IMR-90 (cell line): ENCODE measurements around the gene PKP3. TPM values are rescaled to one million over a fixed set of nuclear protein-coding genes. Genes with fewer than 3 reads are reported as not detected.

Experiments used
- ATAC-seq: fragments of 200-7000 bp; cut with Tn5 transposase; 2 replicates; pipeline ENCODE4 v1.9.1; 2020; ENCODE audit warnings: low read depth, mild to moderate bottlenecking, moderate library complexity
- BruUV-seq: library from RNA; stranded (reverse); fragments of 400-500 nt; replicated peaks from 2 replicates; lab custom pipeline; 2021; lab: Mats Ljungman, UMichigan
- CTCF ChIA-PET: fragments of 300-600 bp; formaldehyde crosslinking; extraction: SDS; loops from one replicate; lab custom pipeline; 2021; ENCODE audit warnings: antibody characterized with exemption; lab: Yijun Ruan, JAX
- POLR2A ChIA-PET: fragments of 300-600 bp; sonication (Branson Sonifier 250); formaldehyde crosslinking; loops from one replicate; lab custom pipeline; 2022; ENCODE audit warnings: antibody characterized with exemption; ENCODE audit not compliant: unreplicated experiment; lab: Charles Lee
- DNase-seq: peaks from one replicate; pipeline ENCODE4 v3.0.0; 2013
- H2AFZ ChIP-seq: replicated peaks from 2 replicates; pipeline ENCODE3; 2013; ENCODE audit warnings: low read length, mild to moderate bottlenecking; ENCODE audit not compliant: poor library complexity
- H2AK5ac ChIP-seq: 2 replicates; pipeline ENCODE4 v1.6.1; 2013; ENCODE audit warnings: low read depth, low read length, inconsistent platforms
- H2AK9ac ChIP-seq: replicated peaks from 2 replicates; pipeline ENCODE3; 2013; ENCODE audit warnings: mild to moderate bottlenecking, low read depth, low read length, moderate library complexity; ENCODE audit not compliant: poor library complexity
- H2BK120ac ChIP-seq: 2 replicates; pipeline ENCODE4 v1.6.1; 2013; ENCODE audit warnings: low read depth, low read length, inconsistent platforms
- H2BK15ac ChIP-seq: 3 replicates; pipeline ENCODE4 v1.6.1; 2013; ENCODE audit warnings: low read depth, low read length, inconsistent platforms
- H2BK20ac ChIP-seq: 2 replicates; pipeline ENCODE4 v1.6.1; 2013; ENCODE audit warnings: low read depth, mild to moderate bottlenecking, inconsistent platforms, low read length, moderate library complexity
- H2BK5ac ChIP-seq: 2 replicates; pipeline ENCODE4 v1.6.1; 2013; ENCODE audit warnings: mild to moderate bottlenecking, low read depth, low read length, inconsistent platforms; ENCODE audit not compliant: poor library complexity, severe bottlenecking
- H3K14ac ChIP-seq: replicated peaks from 2 replicates; pipeline ENCODE4 v1.6.1; 2013; ENCODE audit warnings: low read depth, low read length, inconsistent platforms
- H3K18ac ChIP-seq: 2 replicates; pipeline ENCODE4 v1.6.1; 2013; ENCODE audit warnings: low read depth, low read length, control low read depth
- H3K23ac ChIP-seq: 2 replicates; pipeline ENCODE4 v1.6.1; 2013; ENCODE audit warnings: low read depth, low read length, inconsistent platforms
- H3K27ac ChIP-seq: 2 replicates; pipeline ENCODE4 v1.5.1; 2013; ENCODE audit warnings: mild to moderate bottlenecking, control low read depth, low read length; ENCODE audit not compliant: insufficient read depth
- H3K27me3 ChIP-seq: 2 replicates; pipeline ENCODE4 v1.6.1; 2013; ENCODE audit warnings: low read length; ENCODE audit not compliant: control insufficient read depth, insufficient read depth
- H3K36me3 ChIP-seq: 2 replicates; pipeline ENCODE4 v1.6.1; 2013; ENCODE audit warnings: low read length, mixed read lengths; ENCODE audit not compliant: control insufficient read depth, insufficient read depth
- H3K4ac ChIP-seq: 2 replicates; pipeline ENCODE4 v1.6.1; 2013; ENCODE audit warnings: low read depth, low read length, inconsistent platforms
- H3K4me1 ChIP-seq: 2 replicates; pipeline ENCODE4 v1.6.1; 2013; ENCODE audit warnings: low read length, mixed read lengths; ENCODE audit not compliant: control insufficient read depth, insufficient read depth
- H3K4me2 ChIP-seq: 2 replicates; pipeline ENCODE4 v1.6.1; 2013; ENCODE audit warnings: low read depth, mild to moderate bottlenecking, control low read depth, low read length, moderate library complexity
- H3K4me3 ChIP-seq: 2 replicates; pipeline ENCODE4 v1.5.1; 2013; ENCODE audit warnings: low read depth, mild to moderate bottlenecking, control low read depth, low read length, moderate library complexity; ENCODE audit not compliant: insufficient read depth
- H3K56ac ChIP-seq: 2 replicates; pipeline ENCODE4 v1.6.1; 2013; ENCODE audit warnings: low read length, inconsistent platforms; ENCODE audit not compliant: insufficient read depth; ENCODE audit errors: extremely low read depth
- H3K79me1 ChIP-seq, 2 experiments: 2 replicates each; pipeline ENCODE4 v1.6.1; 2013; ENCODE audit warnings: low read length in 2 of 2, inconsistent platforms in 1 of 2, low read depth in 1 of 2
- H3K9ac ChIP-seq: 2 replicates; pipeline ENCODE4 v1.6.1; 2013; ENCODE audit warnings: low read depth, low read length, control low read depth
- H3K9me1 ChIP-seq: 2 replicates; pipeline ENCODE4 v1.6.1; 2013; ENCODE audit warnings: low read length, inconsistent platforms; ENCODE audit not compliant: insufficient read depth
- H3K9me3 ChIP-seq: 2 replicates; pipeline ENCODE4 v1.6.1; 2013; ENCODE audit warnings: low read length; ENCODE audit not compliant: control insufficient read depth, insufficient read depth
- H4K20me1 ChIP-seq: 2 replicates; pipeline ENCODE4 v1.6.1; 2013; ENCODE audit warnings: low read length, inconsistent platforms; ENCODE audit not compliant: insufficient read depth
- H4K5ac ChIP-seq: 2 replicates; pipeline ENCODE4 v1.6.1; 2013; ENCODE audit warnings: mild to moderate bottlenecking, low read depth, low read length, control low read depth
- H4K8ac ChIP-seq, 2 experiments: 2 replicates each; pipeline ENCODE4 v1.6.1; 2013; ENCODE audit warnings: low read depth in 2 of 2, low read length in 2 of 2, control low read depth in 1 of 2, inconsistent platforms in 1 of 2
- H4K91ac ChIP-seq: 2 replicates; pipeline ENCODE4 v1.6.1; 2013; ENCODE audit warnings: low read depth, low read length, inconsistent platforms; ENCODE audit not compliant: insufficient read depth
- USF2 ChIP-seq: fragments of 150-350 bp; IDR thresholded peaks from 2 replicates; pipeline ENCODE4 v1.6.1; 2017; ENCODE audit warnings: mild to moderate bottlenecking, antibody characterized with exemption, low read length, low read depth
- WGBS, 2 experiments: methylation state at CpG; one replicate each; pipeline versions ENCODE4 v1.1.5 to v1.1.7; 2013; ENCODE audit warnings: missing lambda C conversion rate in 2 of 2; ENCODE audit not compliant: insufficient read length in 1 of 2; ENCODE audit errors: extremely low coverage in 2 of 2; 5-methylcytosine and 5-hydroxymethylcytosine counted together
- dilution Hi-C: fragments of 300-500 bp; cut with HindIII; formaldehyde crosslinking; loops from one replicate; pipeline ENCODE4 v1.14.3; 2018; ENCODE audit warnings: low sequenced_read_pairs; ENCODE audit not compliant: unreplicated experiment
- in situ Hi-C: fragments of 300-500 bp; cut with MboI; formaldehyde crosslinking; loops from 3 replicates; pipeline ENCODE4 v1.14.3; 2019; ENCODE audit warnings: low sequenced_read_pairs, inconsistent platforms, mixed read lengths
- intact Hi-C: fragments of 100-400 bp; cut with micrococcal nuclease; formaldehyde crosslinking; loops from 2 replicates; pipeline ENCODE4 v1.10.0; 2022
- polyA plus RNA-seq, 3 experiments: library from polyadenylated mRNA; depleted of rRNA; stranded (reverse); fragments of >200 nt; gene quantifications; 2 replicates each; pipeline ENCODE4 v1.2.3, GENCODE V29; 2012; ENCODE audit warnings: low replicate concordance in 1 of 3
- total RNA-seq: library from RNA; depleted of rRNA; stranded (reverse); fragments of >200 nt; gene quantifications from 2 replicates; pipeline ENCODE4 v1.2.3, GENCODE V29; 2012

PKP3 gene
- total and polyA plus RNA-seq, 2 of the 4 experiments (the other 2 are of a cell fraction): 1.5 to 2.2 TPM

GRCh38 chr11:373716-374551 is 20.1 kb upstream of the PKP3 start:
- no peak overlapping the region for H2BK120ac ChIP-seq
- H3K23ac ChIP-seq: no peak overlapping the region
- no peaks in the 10 kb centered on the region for H3K9me3 ChIP-seq
- H4K8ac ChIP-seq: no peak overlapping the region
- H2AFZ ChIP-seq: no peak overlapping the region
- no peak for ATAC-seq
- H2AK9ac ChIP-seq: no peak overlapping the region
- 100% methylated on average over 2 of the region's 23 CpGs; no CpG with 5 or more reads in 1 of the 2 experiments for whole genome bisulfite sequencing, 2 experiments
- H3K4ac ChIP-seq: no peak overlapping the region
- no peak overlapping the region for H4K5ac ChIP-seq
- H3K4me1 ChIP-seq: peaks cover 3% of the 10 kb centered on the region; the same call in 1 of the 2 replicates
- in situ Hi-C loops: no loop called here
- no peak overlapping the region for H3K18ac ChIP-seq
- TF ChIP-seq USF2: no peak
- no peak overlapping the region for H3K9ac ChIP-seq
- ChIA-PET POLR2A (no interaction called here), CTCF (no interaction called here)
- H2BK15ac ChIP-seq: no peak overlapping the region
- dilution Hi-C loops: no loop called here
- no peak for DNase-seq
- no peaks in the 10 kb centered on the region for H3K27me3 ChIP-seq
- BruUV-seq: no TSS peak
- no peak overlapping the region for H3K4me2 ChIP-seq
- H2BK20ac ChIP-seq: no peak overlapping the region
- H2BK5ac ChIP-seq: no peak overlapping the region
- no peak overlapping the region for H3K4me3 ChIP-seq
- no peak overlapping the region for H4K91ac ChIP-seq
- intact Hi-C loops: no loop called here
- no peak overlapping the region for H3K56ac ChIP-seq
- peaks cover 41% of the 10 kb centered on the region for H3K36me3 ChIP-seq
- no peak overlapping the region for H3K27ac ChIP-seq
- 0 out of 4 replicates have a peak, but pooled peaks cover 0 to 2% of the 10 kb centered on the region in 2 experiments for H3K79me1 ChIP-seq
- H3K14ac ChIP-seq: no peak overlapping the region
- no peaks in the 10 kb centered on the region for H3K9me1 ChIP-seq
- H2AK5ac ChIP-seq: no peak overlapping the region
- peaks cover 13% of the 10 kb centered on the region; the same call in 1 of the 2 replicates for H4K20me1 ChIP-seq
